ENCODE measurements around the gene DTD2.
"Not testable (repeated sequence)": the region's sequence is repeated elsewhere in the genome, so short reads cannot be mapped to it uniquely, and the experiment has no call there.

DTD2 gene

DNA sequence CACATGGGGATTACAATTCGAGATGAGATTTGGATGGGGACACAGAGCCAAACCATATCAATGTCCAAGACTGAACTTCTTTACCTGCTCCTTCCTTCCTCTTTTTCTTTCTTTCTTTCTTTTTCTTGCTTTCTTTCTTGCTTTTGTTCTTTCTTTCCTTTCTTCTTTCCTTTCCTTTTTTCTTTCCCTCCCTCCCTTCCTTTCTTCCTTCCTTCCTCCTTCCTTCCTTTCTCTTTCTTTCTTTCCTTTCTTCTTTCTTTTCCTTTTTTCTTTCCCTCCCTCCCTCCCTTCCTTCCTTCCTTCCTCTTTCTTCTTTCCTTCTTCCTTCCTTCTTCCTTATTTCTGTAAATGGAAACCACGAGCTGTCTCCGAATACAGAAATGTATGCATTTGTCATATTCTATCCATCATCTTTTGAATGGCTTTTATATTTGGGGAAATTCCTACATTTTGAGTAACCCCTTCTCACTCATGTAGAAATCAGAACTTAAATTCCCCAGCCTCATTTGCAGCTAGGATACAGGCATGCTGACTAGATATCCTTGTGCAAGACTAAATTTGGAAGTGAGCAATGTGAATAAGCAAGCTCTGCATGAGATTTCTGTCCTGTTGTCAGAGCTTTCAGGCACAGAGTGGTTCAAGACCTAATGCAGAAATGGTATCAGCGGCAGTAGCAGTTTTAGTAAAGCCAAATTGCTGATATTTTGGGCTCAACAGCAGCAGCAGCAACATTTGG, 19.0 kb upstream of the DTD2 start:
- Mint-ChIP-seq H3K27ac (peak overlapping the region; percentile 5), H3K4me3 (no peak overlapping the region), H3K4me1 (no peaks in the 10 kb centered on the region), H3K36me3 (ENCODE audit: low read depth) (peaks cover 4% of the 10 kb centered on the region), H3K27me3 (ENCODE audit: low read depth, poor library complexity) (peaks cover 8% of the 10 kb centered on the region), H3K9me3 (peaks cover 14% of the 10 kb centered on the region)
- TF ChIP-seq, protein P1, sequence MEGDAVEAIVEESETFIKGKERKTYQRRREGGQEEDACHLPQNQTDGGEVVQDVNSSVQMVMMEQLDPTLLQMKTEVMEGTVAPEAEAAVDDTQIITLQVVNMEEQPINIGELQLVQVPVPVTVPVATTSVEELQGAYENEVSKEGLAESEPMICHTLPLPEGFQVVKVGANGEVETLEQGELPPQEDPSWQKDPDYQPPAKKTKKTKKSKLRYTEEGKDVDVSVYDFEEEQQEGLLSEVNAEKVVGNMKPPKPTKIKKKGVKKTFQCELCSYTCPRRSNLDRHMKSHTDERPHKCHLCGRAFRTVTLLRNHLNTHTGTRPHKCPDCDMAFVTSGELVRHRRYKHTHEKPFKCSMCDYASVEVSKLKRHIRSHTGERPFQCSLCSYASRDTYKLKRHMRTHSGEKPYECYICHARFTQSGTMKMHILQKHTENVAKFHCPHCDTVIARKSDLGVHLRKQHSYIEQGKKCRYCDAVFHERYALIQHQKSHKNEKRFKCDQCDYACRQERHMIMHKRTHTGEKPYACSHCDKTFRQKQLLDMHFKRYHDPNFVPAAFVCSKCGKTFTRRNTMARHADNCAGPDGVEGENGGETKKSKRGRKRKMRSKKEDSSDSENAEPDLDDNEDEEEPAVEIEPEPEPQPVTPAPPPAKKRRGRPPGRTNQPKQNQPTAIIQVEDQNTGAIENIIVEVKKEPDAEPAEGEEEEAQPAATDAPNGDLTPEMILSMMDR (IDR thresholded peaks at IDR 0.05), result no peak
- DNase-seq, result no peak

DNA sequence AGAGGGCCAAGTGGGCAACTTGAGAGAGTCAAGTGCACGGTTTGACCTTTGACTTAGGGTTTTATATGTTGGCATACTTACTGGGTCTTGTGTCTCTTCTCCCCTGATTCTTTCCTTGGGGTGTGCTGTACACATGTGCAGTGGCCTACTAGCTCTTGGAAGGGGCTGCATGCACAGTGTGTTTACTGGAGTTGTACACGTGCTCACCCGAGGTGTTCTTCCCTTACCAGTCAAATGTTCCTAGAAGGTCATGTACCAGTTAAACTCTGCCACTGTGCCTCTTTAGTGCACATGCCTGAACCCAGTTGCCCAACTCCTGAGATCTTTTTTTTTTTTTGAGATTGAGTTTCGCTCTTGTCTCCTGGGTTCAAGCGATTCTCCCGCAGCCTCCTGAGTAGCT, 9.2 kb upstream of the DTD2 start:
- H3K4me3 Mint-ChIP-seq, result no peak overlapping the region
- H3K27me3 Mint-ChIP-seq (ENCODE audit: low read depth, poor library complexity), result peaks cover 5% of the 10 kb centered on the region
- H3K36me3 Mint-ChIP-seq (ENCODE audit: low read depth), result no peaks in the 10 kb centered on the region
- TF ChIP-seq, protein P1 (IDR thresholded peaks at IDR 0.05), result no peak
- no peak for DNase-seq
- H3K27ac Mint-ChIP-seq, result no peak overlapping the region
- H3K9me3 Mint-ChIP-seq, result no peaks in the 10 kb centered on the region
- H3K4me1 Mint-ChIP-seq, result peaks cover 5% of the 10 kb centered on the region

- Mint-ChIP-seq H3K4me1 (peaks cover 8% of the 10 kb centered on the region), H3K9me3 (no peaks in the 10 kb centered on the region), H3K36me3 (ENCODE audit: low read depth) (no peaks in the 10 kb centered on the region), H3K4me3 (no peak overlapping the region), H3K27me3 (ENCODE audit: low read depth, poor library complexity) (peaks cover 4% of the 10 kb centered on the region), H3K27ac (no peak overlapping the region)
- DNase-seq, result no peak
- TF ChIP-seq, protein P1 (IDR thresholded peaks at IDR 0.05), result no peak
Observed at GRCh38 chr14:31465111-31465510, 7.8 kb upstream of the DTD2 start.

GRCh38 chr14:31462450-31462849, 5.1 kb upstream of the DTD2 start:
- H3K27me3 Mint-ChIP-seq (ENCODE audit: low read depth, poor library complexity); H3K9me3 Mint-ChIP-seq; H3K4me3 Mint-ChIP-seq; DNase-seq; H3K36me3 Mint-ChIP-seq (ENCODE audit: low read depth); H3K27ac Mint-ChIP-seq: not testable (repeated sequence)
- H3K4me1 Mint-ChIP-seq, result peaks cover 15% of the 10 kb centered on the region

- no peaks in the 10 kb centered on the region for H3K9me3 Mint-ChIP-seq
Observed at GRCh38 chr14:31461545-31461944, 4.2 kb upstream of the DTD2 start.

DNA sequence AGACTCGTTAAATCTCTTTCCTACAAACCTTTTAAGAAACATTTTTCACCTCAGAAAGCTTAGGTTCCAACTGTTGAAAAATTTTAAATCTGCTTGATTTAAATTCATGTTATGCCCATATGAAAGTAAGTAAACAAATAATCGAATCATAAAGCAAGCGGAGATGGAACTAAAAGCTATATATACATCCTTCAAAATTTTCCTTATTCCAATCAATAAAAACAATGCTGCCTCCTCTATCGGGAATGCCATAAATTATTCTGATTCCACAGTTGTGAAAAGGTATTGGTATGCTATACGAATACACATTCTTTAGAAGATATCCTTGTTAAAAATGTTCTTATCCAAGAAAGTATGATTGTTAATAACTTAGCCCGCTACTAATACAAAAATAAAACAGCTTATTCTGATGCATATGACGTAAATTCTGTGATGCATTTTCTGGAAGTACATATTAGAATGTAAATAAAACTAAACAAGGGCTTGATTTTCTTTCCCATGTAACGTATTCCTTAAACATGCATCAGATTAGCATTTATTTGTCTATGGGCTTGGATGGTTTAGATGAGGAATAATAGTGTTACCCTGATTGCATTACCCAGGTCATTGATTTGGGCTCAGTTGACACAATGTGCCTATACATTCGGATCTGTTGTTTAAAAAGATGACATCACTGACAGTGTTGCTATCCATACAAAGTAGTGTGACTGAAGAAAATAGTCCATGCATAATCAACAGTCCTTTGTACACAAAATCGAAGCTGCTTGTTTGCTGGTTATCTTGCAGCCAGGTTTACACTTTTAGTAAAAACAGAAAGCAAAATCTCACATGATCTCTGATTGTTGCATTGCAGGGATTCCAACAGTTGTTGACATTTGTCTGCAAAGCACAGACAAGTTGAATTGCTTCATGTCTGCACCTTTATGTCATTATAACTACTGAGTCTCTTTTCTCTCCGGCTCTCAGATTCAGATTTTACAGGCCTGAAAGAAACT, 656 bp upstream of the DTD2 start:
- no peak for DNase-seq
- Mint-ChIP-seq H3K36me3 (ENCODE audit: low read depth) (peaks cover 8% of the 10 kb centered on the region), H3K9me3 (no peaks in the 10 kb centered on the region), H3K4me1 (peaks cover 37% of the 10 kb centered on the region), H3K4me3 (peak overlapping the region; percentile 96), H3K27me3 (ENCODE audit: low read depth, poor library complexity) (peaks cover 4% of the 10 kb centered on the region), H3K27ac (no peak overlapping the region)
- TF ChIP-seq, protein P1 (IDR thresholded peaks at IDR 0.05), result no peak

More at GRCh38 chr14:31461545-31461944, 4.2 kb upstream of the DTD2 start:
- Mint-ChIP-seq H3K36me3 (ENCODE audit: low read depth) (no peaks in the 10 kb centered on the region), H3K4me1 (peaks cover 21% of the 10 kb centered on the region), H3K27me3 (ENCODE audit: low read depth, poor library complexity) (peaks cover 7% of the 10 kb centered on the region), H3K4me3 (no peak overlapping the region), H3K27ac (no peak overlapping the region)
- TF ChIP-seq, protein P1 (IDR thresholded peaks at IDR 0.05), result no peak
- no peak for DNase-seq

Data from nephron progenitor cell (in vitro differentiated cells).